PFSK-1 (cell line): ENCODE results near the gene KCNH1.

ENCODE experiments used
- FOXP2 ChIP-seq: optimal IDR thresholded peaks from 2 replicates; pipeline ENCODE3; 2011; ENCODE audit warnings: borderline replicate concordance, control low read depth, inconsistent platforms; ENCODE audit not compliant: insufficient read depth; ENCODE audit errors: extremely low read length, extremely low read depth
- POLR2AphosphoS5 ChIP-seq: IDR thresholded peaks from 2 replicates; pipeline ENCODE4 v1.6.1; 2012; ENCODE audit warnings: low read depth, mild to moderate bottlenecking, control low read depth, low read length, moderate library complexity
- SIN3A ChIP-seq: IDR thresholded peaks from 2 replicates; pipeline ENCODE4 v1.6.1; 2012; ENCODE audit warnings: mild to moderate bottlenecking, low read length, moderate library complexity, borderline replicate concordance; ENCODE audit not compliant: insufficient read depth
- TAF1 ChIP-seq: IDR thresholded peaks from 2 replicates; pipeline ENCODE4 v1.6.1; 2012; ENCODE audit warnings: low read length, control low read depth, borderline replicate concordance; ENCODE audit not compliant: insufficient read depth
- TF ChIP-seq, protein P1 (sequence below), 2 experiments: IDR thresholded peaks; 2 replicates each; pipeline versions ENCODE4 v1.6.1 to v1.8.0; 2011 to 2012; ENCODE audit warnings: low read depth in 2 of 2, low read length in 2 of 2, control low read depth in 1 of 2, inconsistent platforms in 1 of 2, mild to moderate bottlenecking in 1 of 2, moderate library complexity in 1 of 2; ENCODE audit not compliant: insufficient read depth in 1 of 2

KCNH1 gene

DNA sequence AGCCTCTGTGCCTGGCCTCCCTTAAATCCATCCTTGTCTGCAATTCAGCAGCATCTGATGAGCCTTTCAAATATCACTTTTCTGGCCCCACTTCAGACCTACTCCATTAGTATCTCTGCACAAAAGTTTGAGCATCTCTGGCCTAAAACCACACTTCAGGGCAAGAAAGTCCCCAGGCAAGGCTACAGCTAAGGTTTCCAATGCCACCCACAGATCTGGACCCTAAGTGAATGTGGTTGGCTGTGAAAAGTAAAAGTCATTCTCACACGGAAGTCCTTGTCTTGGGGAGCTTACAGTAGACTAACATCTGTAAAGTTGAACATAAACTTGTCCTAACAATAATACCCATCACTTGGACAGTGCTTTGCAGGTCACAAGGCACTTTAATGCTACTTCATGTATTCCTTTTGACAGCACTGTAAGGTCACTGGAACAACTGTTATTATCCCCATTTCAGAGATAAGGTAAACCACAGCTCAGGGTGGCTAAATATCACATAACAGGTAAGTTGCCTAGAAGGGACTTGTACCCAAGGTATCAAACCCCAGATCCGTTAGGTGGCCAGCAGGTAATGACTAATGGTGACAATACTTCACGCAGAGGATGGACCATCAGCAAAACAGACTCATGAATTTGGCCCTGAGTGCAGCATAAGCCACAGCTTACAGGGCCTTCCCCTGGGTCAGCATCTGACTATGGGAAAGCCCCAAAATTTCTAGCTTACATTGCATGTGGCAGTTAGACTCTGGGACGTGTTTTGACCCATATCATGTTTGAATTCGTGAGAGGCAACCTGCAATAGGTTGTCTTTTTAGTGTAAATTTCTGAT is 449.3 kb downstream of the KCNH1 start:
- TF ChIP-seq POLR2AphosphoS5 (no peak), SIN3A (no peak), TAF1 (no peak), FOXP2 (no peak)
- TF ChIP-seq, protein P1, sequence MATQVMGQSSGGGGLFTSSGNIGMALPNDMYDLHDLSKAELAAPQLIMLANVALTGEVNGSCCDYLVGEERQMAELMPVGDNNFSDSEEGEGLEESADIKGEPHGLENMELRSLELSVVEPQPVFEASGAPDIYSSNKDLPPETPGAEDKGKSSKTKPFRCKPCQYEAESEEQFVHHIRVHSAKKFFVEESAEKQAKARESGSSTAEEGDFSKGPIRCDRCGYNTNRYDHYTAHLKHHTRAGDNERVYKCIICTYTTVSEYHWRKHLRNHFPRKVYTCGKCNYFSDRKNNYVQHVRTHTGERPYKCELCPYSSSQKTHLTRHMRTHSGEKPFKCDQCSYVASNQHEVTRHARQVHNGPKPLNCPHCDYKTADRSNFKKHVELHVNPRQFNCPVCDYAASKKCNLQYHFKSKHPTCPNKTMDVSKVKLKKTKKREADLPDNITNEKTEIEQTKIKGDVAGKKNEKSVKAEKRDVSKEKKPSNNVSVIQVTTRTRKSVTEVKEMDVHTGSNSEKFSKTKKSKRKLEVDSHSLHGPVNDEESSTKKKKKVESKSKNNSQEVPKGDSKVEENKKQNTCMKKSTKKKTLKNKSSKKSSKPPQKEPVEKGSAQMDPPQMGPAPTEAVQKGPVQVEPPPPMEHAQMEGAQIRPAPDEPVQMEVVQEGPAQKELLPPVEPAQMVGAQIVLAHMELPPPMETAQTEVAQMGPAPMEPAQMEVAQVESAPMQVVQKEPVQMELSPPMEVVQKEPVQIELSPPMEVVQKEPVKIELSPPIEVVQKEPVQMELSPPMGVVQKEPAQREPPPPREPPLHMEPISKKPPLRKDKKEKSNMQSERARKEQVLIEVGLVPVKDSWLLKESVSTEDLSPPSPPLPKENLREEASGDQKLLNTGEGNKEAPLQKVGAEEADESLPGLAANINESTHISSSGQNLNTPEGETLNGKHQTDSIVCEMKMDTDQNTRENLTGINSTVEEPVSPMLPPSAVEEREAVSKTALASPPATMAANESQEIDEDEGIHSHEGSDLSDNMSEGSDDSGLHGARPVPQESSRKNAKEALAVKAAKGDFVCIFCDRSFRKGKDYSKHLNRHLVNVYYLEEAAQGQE (IDR thresholded peaks at IDR 0.05; ENCODE audit: insufficient read depth in 1 of 2, low read depth in 2 of 2, low read length in 2 of 2) = no peak

DNA sequence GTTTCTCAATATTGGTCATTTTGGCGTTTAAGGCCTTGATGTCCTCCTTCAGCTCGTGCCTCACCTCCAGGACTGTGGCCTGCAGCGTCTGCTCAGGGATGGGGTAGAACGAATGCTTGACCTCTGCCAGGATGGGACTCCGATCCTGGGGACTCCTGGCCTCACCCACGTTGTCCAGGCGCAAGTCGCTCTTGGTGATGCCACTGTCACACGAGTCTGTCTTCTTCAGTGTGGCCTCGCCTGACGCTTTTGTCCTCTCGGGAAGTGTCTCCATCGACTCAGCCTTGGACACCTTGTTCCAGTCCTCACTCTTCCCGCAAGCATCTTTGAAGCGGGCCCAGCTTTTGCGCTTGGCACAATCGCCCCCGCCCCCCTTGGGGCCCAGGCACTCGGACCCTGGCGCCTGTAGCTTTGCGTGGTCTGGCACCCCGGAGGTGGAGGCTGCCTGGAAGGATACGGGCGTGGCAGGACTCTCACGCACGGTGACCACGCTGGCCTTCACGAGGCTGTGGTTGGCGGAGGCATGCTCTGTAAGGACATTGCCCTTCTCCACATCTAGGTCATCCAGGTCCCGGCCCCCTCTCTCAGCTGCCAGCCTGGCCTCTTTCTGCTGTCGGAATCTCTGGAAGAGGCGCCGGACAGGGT is 450.4 kb downstream of the KCNH1 start:
- TF ChIP-seq, protein P1 (IDR thresholded peaks at IDR 0.05; ENCODE audit: insufficient read depth in 1 of 2, low read depth in 2 of 2, low read length in 2 of 2) = no peak
- TF ChIP-seq SIN3A (no peak), TAF1 (no peak), FOXP2 (no peak), POLR2AphosphoS5 (no peak)

DNA sequence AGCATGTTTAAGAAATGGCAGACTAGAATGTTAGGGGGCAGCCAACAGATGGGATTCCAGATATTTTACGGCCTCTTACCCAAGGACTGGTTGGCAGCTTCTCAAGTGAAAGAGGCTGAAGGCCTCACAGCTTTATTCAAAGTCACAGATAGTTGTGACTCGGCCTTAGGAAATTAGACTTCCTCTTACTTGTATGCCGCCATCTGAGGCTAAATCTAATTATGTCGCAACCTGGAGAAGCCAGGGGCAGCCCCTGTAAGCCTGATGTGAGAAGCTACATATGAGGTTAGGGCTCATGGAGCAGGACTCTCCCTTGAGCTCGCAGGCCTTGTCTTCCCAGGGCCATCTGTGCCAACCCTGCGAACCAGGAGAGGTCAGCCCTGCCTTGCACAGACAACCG is 452.8 kb downstream of the KCNH1 start:
- TF ChIP-seq SIN3A (no peak), TAF1 (no peak), FOXP2 (no peak), POLR2AphosphoS5 (no peak)
- TF ChIP-seq, protein P1 (IDR thresholded peaks at IDR 0.05; ENCODE audit: insufficient read depth in 1 of 2, low read depth in 2 of 2, low read length in 2 of 2) = no peak

DNA sequence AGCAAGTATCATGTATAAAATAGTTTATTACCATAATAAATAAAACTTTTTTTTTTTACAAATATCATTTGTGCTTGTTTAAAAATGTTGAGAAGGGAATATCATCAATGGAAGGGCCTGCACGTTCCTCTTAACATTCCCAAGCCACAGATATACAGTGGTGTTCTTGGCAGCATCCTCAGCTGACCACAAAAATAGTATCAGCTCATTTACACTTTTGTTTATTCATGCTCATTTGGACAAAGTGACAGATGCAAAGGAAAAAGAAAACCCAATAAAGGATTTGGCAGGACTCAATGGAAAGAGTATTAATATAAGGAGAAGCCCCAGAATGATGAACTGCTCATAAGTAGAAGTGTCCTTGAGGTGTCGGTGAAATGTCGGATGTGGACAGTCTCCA is 455.6 kb downstream of the KCNH1 start:
- TF ChIP-seq, protein P1 (IDR thresholded peaks at IDR 0.05; ENCODE audit: insufficient read depth in 1 of 2, low read depth in 2 of 2, low read length in 2 of 2) = no peak
- TF ChIP-seq SIN3A (no peak), TAF1 (no peak), POLR2AphosphoS5 (no peak), FOXP2 (no peak)
